Measurements from ENCODE around the gene ANKRD55.
"Not testable (repeated sequence)": the region's sequence is repeated elsewhere in the genome, so short reads cannot be mapped to it uniquely, and the experiment has no call there.

Gene ANKRD55

DNA sequence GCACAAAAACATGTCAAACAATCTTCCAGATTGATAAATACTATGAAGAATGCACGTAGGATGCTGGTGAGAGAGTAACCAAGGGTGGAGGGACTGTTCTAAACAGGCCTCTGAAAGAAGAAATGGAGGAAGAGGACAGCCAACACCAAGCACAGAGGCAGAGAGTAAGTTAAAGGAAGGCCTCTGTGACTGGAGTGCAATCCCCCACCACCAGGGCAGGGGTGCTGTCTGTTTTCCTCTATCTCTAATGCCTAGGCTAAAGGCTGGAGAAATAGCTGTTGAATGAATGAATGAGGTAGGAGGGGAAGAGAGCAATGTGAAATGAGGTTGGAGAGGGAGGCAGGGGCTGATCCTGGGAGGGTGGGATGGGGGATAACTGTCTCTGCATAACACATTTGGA, 88.9 kb downstream of the ANKRD55 start:
- no peak for DNase-seq (ENCODE audit: low read depth)

DNA sequence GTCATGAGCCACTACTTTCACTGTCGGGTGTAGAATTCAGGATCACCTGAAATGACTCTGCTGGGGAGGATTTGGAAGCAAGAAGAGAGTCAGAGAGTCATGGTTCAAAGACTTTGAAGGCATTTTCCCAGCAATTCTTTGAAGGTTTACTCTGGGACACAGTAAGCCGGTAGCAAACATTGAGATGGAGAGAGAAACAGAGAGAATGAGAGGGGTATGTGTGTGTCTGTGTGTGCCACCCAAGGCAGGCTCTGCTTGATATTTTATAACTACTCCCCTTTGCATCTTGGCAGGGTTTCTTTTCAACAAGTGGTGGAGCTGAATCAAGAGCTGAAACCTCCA, 89.8 kb downstream of the ANKRD55 start:
- no peak for DNase-seq (ENCODE audit: low read depth)

- DNase-seq (ENCODE audit: low read depth) = no peak
Observed at GRCh38 chr5:56142614-56143372, 90.3 kb downstream of the ANKRD55 start.

DNA sequence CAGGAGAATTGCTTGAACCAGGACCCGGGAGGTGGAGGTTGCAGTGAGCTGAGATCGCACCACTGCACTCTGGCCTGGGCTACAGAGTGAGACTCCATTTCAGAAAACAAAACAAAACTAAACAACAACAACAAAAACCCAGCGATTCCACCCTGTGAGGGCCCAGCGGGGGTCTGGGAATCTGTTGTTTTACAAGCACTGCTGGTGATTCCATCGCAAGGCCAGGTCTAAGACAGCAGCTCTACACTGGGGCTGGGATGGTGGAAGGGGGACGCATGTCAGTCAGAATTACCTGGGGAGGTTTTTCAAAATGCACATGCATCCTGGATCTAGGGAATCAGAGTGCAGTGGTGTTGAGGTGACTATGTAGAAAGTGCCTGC, 90.9 kb downstream of the ANKRD55 start:
- no peak for DNase-seq (ENCODE audit: low read depth)

DNA sequence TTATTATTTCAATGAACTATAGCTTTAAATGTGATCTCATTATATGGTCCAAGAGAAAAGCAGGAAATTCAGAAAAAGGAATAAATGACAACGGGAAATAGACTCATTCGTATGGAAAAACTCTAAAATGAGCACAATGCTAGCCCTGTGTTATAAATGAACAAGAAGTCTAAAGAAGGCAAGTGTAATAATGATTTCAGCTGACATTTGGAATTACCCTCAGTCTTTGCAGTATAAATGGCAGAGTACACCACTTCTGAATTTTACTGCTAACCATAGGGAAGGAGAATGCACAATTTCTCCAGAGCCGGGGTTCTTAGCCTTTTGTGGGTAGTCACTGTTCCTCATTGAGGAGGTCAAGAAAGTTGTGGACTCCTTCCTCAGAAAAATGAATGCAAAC, 93.1 kb downstream of the ANKRD55 start:
- no peak for DNase-seq (ENCODE audit: low read depth)

GRCh38 chr5:56130664-56131063, 102.5 kb downstream of the ANKRD55 start:
- DNase-seq (ENCODE audit: low read depth) = no peak

DNA sequence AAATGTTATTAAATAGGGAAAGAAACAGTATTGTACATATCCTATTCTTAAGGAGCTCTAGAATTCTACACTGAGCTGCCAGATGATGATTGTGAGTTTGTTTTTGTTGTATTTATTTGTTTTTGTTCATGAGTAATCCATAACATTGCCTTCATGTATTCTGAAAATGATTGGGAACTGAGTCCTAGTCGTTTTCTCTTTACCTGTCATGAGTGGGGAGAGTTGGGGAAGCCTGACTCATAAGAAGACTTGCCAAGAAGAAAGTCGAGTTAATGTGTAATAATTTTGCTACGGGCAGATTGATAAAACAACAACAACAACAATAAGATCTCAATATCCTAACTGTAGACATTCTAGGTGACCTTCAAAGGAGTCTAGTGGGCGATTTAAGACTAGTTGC, 103.8 kb downstream of the ANKRD55 start:
- DNase-seq (ENCODE audit: low read depth) = no peak

DNA sequence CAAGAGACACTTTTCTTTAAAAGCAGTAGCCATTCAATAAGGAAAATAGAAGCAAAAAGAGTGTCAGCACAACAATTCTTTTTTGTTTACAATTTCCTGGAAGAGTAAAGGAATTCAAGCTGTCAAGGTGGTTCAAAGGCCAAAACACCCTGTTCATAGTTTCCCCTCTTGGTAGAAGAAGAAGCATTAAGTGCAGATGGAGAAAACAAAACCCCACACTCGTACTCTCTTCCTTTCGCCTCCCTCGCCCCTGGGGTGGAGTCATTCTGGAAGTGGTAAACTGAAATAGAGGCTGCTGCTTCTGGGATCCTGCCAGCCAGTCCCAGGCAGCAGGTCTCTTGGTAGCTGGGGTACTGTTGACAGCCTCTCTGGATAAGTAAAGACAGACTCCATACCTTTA, 105.0 kb downstream of the ANKRD55 start:
- DNase-seq (ENCODE audit: low read depth) = no peak

DNA sequence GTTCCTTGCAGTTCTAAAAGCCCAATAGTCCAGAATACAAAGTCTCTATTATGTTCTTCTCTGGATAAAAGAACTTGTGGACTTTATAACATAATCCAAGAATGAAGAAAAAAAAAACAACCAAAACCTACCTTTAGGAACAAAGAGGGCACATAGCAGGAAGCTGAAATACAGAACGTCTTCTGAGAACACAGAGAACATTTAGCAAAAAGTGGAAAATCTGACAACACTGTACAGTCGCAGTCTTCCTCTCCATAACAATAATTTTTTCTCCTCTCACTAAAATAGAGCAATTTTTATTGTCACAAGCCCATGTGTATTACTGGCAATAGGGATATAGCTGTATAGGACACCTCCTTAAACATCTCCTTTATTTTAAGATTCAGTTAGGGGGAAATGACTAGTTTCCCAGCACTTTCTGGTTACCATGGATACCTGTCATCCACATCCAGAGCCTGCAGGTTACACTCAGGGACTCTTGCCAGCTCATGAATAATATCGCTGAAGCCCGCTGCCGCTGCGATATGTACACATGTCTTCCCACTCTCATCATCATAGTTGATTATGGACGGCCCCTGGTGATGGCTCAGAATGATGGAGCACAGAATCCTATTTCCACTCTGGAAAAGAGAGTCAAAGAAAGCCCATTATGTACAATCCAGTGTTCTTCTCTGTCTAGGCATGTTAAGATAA, 106.5 kb downstream of the ANKRD55 start:
- DNase-seq (ENCODE audit: low read depth) = no peak

- DNase-seq (ENCODE audit: low read depth) = peak; percentile 96
Observed at GRCh38 chr5:56123531-56124243, 109.4 kb downstream of the ANKRD55 start.

DNA sequence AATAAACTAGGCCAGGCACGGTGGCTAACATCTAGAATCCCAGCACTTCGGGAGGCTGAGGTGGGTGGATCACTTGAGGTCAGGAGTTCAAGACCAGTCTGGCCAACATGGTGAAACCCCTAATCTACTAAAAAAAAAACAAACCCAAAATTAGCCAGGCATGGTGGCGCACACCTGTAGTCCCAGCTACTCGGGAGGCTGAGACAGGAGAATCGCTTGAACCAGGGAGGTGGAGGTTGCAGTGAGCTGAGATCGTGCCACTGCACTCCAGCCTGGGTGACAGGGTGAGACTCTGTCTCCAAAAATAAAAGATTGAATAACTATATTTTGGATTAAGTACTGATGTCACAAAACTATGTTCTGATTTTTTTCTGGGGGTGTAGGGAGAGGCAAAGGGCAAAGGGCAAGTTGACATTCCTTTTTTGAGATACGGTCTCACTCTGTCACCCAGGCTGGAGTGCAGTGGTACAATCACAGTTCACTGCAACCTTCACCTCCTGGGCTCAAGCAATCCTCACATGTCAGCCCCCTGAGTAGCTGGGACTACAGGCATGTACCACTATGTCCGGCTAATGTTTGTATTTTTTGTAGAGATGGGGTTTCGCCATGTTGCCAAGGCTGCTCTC, 110.7 kb downstream of the ANKRD55 start:
- not testable (repeated sequence) for DNase-seq (ENCODE audit: low read depth)

- DNase-seq (ENCODE audit: low read depth) = no peak
Observed at GRCh38 chr5:56119050-56119449, 114.1 kb downstream of the ANKRD55 start.

GRCh38 chr5:56116599-56117141, 116.5 kb downstream of the ANKRD55 start:
- DNase-seq (ENCODE audit: low read depth) = no peak

DNA sequence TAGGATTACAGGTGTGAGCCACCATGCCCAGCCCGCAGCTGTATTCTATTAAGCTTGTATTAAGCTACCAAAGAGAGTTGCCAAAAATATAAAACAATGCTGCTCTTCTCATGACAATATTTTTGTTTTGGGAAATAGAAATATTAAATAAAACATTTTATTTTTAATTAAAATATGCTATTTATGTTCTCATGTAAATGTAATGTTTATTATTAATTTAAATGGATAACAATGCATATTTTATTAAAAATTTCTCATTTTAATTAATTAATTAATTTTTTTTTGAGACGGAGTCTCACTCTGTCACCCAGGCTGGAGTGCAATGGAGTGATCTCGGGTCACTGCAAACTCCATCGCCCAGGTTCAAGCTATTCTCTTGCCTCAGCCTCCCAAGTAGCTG, 117.5 kb downstream of the ANKRD55 start:
- DNase-seq (ENCODE audit: low read depth) = no peak

- DNase-seq (ENCODE audit: low read depth) = peak; percentile 86
Observed at GRCh38 chr5:56112526-56113121, 120.5 kb downstream of the ANKRD55 start.

- DNase-seq (ENCODE audit: low read depth) = no peak
Observed at GRCh38 chr5:56111404-56111781, 121.7 kb downstream of the ANKRD55 start.

- DNase-seq (ENCODE audit: low read depth) = no peak
Observed at GRCh38 chr5:56110646-56111403, 122.3 kb downstream of the ANKRD55 start.

- no peak for DNase-seq (ENCODE audit: low read depth)
Observed at GRCh38 chr5:56108246-56108645, 124.9 kb downstream of the ANKRD55 start.

GRCh38 chr5:56106837-56107236, 126.3 kb downstream of the ANKRD55 start:
- DNase-seq (ENCODE audit: low read depth) = no peak

DNA sequence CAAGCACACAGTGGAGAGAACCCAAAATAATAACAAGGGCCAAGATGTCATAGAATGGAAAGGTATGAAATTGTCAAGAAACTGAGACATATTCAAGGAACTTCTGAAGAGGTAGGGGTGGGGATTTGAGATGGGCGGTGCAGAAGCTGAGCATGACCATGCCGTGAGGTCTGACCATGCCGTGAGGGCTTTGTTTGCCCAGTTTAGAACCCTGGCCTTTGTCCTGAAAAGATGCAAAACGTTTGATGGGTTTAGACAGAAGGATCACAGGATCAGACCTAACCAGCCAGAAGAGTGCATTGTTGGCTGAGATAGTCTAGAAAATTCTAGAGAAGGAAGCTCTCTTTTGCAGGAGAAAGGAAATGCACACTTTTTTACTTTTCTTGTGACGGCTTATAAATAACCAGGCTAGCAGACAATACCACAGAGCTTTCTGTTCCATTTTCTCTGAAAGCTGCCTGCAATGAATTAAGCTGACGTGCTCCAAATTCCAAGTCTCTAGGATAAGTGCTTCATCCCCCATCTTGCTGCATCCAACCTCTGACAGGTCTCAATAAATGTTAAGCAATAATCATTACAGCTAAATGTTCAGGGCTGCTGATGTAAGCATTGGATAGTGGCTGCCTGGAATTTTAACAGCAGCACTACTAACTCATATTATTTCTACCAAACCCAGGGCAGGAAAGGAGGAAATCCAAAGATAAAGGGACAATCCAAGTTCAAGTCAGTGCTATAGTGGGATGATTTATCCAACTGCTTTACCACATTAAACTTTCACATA, 127.4 kb downstream of the ANKRD55 start:
- DNase-seq (ENCODE audit: low read depth) = no peak

GRCh38 chr5:56102889-56103288, 130.2 kb downstream of the ANKRD55 start:
- no peak for DNase-seq (ENCODE audit: low read depth)

All from fibroblast of the conjunctiva (primary cell).